ENCODE measurements around the gene OSBPL6.
"Not testable (repeated sequence)": the region's sequence is repeated elsewhere in the genome, so short reads cannot be mapped to it uniquely, and the experiment has no call there.

Gene OSBPL6

GRCh38 chr2:178333851-178334250 is 139.5 kb downstream of the OSBPL6 start:
- DNase-seq (ENCODE audit: low read depth in 2 of 2, low spot score in 1 of 2): no peak

- DNase-seq (ENCODE audit: low read depth in 2 of 2, low spot score in 1 of 2): no peak
Measured at GRCh38 chr2:178335230-178335629, 140.9 kb downstream of the OSBPL6 start.

DNA sequence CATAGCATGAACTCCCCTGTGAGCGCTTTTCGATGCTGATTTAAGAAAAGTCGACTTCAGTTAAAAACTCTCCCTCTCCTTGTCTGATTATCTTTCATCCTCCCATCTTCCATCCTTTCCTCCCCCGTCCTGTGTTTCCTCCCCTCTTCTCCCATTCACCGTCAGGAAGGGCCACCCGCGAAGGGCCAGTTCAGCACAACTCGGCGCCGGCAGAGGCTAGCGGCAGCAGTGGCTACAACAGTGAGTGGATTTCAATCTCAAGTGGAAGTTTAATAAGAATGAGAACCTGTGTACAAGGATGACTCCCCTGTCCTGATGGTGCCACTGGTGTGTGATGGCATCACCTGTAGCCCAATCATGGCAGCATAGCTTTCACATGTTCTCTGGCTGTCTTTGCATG is 149.8 kb downstream of the OSBPL6 start:
- DNase-seq (ENCODE audit: low read depth in 2 of 2, low spot score in 1 of 2): no peak

DNA sequence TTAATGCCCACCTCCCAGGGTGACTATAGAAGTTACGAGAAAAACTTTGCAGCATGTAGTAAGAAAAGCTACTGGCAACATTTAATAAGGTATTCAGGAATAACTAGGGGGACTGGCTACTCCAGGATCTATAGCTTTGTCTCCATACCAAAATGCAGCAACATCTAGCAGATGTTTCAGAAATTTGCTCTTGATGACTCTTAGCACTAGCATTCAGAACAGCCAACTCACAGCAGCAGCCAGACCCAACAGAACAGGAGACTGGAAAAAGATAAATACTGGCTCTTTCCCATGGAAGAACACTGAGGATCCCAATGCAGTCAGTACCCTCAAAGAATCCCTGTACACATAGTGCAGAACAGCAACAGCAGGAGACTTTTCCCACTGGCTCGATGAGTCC is 151.6 kb downstream of the OSBPL6 start:
- no peak for DNase-seq (ENCODE audit: low read depth in 2 of 2, low spot score in 1 of 2)

DNA sequence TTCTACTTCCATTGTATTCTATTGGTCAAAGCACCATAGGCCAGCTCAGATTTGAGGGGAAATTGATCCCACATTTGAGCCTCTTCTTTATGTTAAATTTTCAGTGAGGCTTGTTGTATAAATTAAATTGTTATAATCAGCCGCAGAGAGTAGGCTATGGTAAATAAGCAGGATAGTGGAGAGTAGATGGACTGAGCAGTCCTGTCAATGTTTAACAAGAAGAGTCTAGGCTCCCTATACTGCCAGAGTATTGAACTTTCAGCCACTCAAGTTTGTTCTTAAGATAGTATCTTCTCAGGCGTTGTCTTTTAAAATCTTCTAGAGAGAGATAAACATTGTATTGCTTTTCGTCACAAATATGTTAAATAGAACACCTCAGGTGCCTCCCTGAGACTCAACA is 155.7 kb downstream of the OSBPL6 start:
- no peak for DNase-seq (ENCODE audit: low read depth in 2 of 2, low spot score in 1 of 2)

GRCh38 chr2:178357704-178358103 is 163.4 kb downstream of the OSBPL6 start:
- DNase-seq (ENCODE audit: low read depth in 2 of 2, low spot score in 1 of 2): not testable (repeated sequence)

GRCh38 chr2:178359192-178359912 is 165.0 kb downstream of the OSBPL6 start:
- DNase-seq (ENCODE audit: low read depth in 2 of 2, low spot score in 1 of 2): no peak

DNA sequence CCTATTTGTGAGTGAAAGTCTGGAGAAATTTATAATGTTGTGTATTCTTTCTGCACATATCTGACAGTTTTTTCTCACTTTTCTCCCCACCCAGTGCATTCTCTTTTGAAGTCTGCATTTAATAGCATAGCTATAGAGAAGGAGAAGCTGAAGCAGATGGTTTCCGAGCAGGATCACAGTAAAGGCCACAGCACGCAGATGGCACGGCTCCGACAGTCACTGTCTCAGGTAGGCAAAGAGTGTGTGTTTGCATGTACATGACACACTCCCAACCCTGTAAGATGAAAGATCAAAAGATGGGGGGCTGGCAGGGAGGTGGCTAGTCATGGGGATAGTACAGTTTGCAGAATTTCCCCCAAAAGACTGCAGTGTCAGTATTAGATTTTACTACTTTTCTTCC is 167.3 kb downstream of the OSBPL6 start:
- no peak for DNase-seq (ENCODE audit: low read depth in 2 of 2, low spot score in 1 of 2)

- DNase-seq (ENCODE audit: low read depth in 2 of 2, low spot score in 1 of 2): no peak
Measured at GRCh38 chr2:178363252-178363651, 168.9 kb downstream of the OSBPL6 start.

DNA sequence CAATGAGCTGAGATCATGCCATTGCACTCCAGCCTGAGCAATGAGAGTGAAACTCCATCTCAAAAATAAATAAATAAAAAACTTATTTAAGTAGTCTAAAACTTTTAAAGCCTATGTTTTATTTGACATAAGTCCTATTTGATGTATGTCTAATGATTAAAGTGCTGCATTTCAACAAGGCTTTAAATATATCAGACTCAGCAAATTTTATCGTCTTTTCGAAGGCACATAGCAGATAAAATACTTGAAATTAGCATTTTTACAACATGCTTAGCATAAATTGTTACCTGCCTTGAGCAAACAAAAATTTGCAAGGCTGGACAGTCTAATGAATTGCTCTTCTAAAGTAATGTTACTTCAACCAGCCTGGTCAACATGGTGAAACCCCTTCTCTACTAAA is 170.8 kb downstream of the OSBPL6 start:
- DNase-seq (ENCODE audit: low read depth in 2 of 2, low spot score in 1 of 2): no peak

DNA sequence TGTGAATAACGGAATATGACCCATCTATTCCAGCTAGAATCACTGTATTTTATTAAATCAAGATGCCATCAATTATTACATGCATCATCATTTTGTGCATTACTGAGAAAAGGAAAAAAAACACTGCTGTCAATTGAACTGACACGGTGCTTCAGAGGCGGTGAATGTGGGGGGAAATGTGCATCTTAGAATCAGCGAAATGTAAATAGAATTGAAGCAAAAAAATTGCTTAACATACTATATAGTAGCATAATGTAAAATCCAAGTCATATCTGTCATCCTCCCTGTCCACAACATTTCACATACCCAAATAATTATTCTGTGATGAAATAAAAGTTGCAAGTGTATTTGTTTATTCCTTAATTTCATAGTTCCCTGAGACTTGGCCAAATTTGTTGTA is 172.1 kb downstream of the OSBPL6 start:
- no peak for DNase-seq (ENCODE audit: low read depth in 2 of 2, low spot score in 1 of 2)

DNA sequence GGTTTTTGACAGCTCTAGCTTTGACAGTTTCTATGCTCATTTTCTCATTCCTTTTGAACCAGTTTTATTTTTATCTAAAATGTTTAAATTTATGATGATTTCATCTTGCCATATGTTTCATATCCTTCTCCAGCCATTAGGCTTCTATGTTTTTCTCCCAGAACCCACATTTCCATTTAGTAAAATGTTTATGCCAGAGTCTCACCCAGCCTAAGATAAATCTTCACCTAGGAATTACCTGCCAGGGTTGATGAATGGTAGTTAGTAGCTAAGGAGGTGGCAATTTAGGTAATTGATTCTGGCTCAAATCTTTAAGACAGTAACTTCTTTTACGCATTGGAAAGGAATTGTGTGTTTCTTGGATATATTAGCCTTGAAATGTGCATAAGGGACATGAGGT is 173.0 kb downstream of the OSBPL6 start:
- no peak for DNase-seq (ENCODE audit: low read depth in 2 of 2, low spot score in 1 of 2)

DNA sequence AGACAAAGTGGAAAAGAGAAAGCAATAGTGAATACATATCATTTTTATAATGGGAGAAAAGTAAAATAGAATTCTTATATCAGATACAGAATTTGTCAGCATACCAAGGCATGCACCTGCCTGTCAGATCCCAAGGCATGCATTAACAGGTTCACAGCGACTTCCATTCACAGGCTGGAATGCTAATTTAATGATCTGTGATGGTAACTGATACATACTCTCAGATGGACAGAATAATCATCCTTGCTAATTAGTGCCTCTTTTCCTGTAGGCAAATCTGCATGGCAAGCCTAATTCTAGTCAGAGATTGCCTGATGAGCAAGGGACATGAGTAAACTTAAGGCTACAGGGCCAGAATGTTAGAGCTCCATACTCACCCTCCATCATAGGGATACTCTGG is 180.6 kb downstream of the OSBPL6 start:
- no peak for DNase-seq (ENCODE audit: low read depth in 2 of 2, low spot score in 1 of 2)

GRCh38 chr2:178377046-178377445 is 182.7 kb downstream of the OSBPL6 start:
- DNase-seq (ENCODE audit: low read depth in 2 of 2, low spot score in 1 of 2): no peak

- DNase-seq (ENCODE audit: low read depth in 2 of 2, low spot score in 1 of 2): no peak
Measured at GRCh38 chr2:178379162-178380004, 185.1 kb downstream of the OSBPL6 start.

DNA sequence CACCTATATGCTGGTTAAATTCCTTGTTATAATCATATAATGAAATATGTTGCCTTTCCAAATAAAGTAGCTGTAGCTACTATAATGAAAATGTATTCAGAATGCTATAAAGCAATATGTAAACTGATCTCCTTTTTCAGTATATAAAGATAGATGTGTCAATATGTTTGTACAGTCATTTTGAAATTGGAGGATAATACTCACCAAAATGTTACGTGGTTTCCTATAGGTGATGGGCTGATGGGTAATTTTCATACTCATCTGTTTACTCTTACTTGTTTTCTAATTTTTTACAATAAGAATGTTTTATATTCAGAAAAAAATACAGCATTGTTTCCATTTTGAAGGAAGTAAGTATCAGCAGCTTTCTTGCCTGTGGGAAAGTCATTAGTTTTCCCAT is 186.5 kb downstream of the OSBPL6 start:
- no peak for DNase-seq (ENCODE audit: low read depth in 2 of 2, low spot score in 1 of 2)

DNA sequence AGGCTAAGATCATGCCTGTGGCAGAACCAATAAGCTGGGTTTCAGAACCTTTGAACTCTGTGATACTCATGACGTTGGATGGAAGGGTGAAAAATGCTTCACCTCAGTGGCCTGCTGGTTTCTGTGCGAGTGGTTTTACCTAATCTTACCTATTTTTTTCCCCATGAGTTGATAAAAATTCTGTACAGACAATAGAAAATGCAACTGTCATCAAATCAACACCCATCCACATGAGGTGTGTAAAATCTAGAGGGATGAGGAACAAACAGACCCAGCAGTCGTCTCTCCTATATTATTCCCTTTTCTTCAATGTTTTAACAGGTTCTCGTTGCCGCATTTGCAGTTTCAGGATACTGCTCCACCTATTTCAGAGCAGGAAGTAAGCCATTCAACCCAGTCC is 189.4 kb downstream of the OSBPL6 start:
- no peak for DNase-seq (ENCODE audit: low read depth in 2 of 2, low spot score in 1 of 2)

GRCh38 chr2:178385595-178386148 is 191.4 kb downstream of the OSBPL6 start:
- no peak for DNase-seq (ENCODE audit: low read depth in 2 of 2, low spot score in 1 of 2)

GRCh38 chr2:178386986-178387597 is 192.8 kb downstream of the OSBPL6 start:
- no peak for DNase-seq (ENCODE audit: low read depth in 2 of 2, low spot score in 1 of 2)

GRCh38 chr2:178388287-178388686 is 194.0 kb downstream of the OSBPL6 start:
- no peak for DNase-seq (ENCODE audit: low read depth in 2 of 2, low spot score in 1 of 2)

GRCh38 chr2:178391701-178392100 is 197.4 kb downstream of the OSBPL6 start:
- no peak for DNase-seq (ENCODE audit: low read depth in 2 of 2, low spot score in 1 of 2)

GRCh38 chr2:178392215-178392614 is 197.9 kb downstream of the OSBPL6 start:
- no peak for DNase-seq (ENCODE audit: low read depth in 2 of 2, low spot score in 1 of 2)

Data from stimulated activated CD8-positive, alpha-beta memory T cell treated with anti-CD3 and anti-CD28 coated beads, Interleukin-4, amount 100 ng/mL, for 4 hours (primary cell).